Measurements from ENCODE around the gene ASIC4. TPM values are rescaled to one million over a fixed set of nuclear protein-coding genes. Genes with fewer than 3 reads are reported as not detected.

ASIC4 gene
- total RNA-seq, 1 donor from 2014 or later: 1.6 TPM

DNA sequence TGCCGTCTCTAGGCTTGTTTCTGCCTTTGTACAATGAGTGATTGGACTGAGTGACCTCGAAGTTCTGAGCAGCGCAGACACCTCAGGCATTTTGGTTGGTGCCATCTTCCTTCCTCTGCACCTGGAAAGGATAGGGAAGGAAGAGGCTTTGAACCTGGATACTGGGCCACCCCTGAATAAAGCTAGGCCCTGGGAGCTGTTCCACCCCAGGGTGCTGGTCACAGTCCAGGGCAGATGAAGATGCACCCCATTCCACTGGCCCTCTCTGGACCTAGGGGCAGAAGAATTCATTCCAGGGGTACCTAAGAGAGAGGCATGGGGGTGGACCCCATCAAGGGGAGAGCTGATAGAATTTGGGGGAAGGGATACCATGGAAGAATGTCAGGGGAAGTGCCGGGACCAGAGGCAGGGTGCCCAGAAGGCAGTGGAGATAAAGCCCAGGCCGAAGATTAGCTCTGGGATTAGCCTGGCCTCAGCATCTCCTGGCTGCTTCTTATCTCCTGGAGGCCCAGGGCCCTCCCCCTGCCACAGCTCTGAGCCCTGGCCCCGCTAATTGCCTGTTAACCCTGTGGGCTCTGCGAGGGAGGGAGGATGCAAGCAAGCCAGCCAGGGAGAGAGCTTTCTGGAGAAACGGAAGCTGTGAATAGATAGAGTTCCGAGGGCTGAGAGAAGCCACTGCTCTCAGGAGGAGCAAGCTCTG lies 11.4 kb downstream of the ASIC4 start:
- peaks cover 32% of the 10 kb centered on the region for H3K27me3 Mint-ChIP-seq (ENCODE audit: unreplicated experiment)
- H3K9me3 Mint-ChIP-seq (ENCODE audit: unreplicated experiment): no peaks in the 10 kb centered on the region
- H3K4me1 Mint-ChIP-seq (ENCODE audit: unreplicated experiment): peaks cover 39% of the 10 kb centered on the region
- TF ChIP-seq, protein P1, sequence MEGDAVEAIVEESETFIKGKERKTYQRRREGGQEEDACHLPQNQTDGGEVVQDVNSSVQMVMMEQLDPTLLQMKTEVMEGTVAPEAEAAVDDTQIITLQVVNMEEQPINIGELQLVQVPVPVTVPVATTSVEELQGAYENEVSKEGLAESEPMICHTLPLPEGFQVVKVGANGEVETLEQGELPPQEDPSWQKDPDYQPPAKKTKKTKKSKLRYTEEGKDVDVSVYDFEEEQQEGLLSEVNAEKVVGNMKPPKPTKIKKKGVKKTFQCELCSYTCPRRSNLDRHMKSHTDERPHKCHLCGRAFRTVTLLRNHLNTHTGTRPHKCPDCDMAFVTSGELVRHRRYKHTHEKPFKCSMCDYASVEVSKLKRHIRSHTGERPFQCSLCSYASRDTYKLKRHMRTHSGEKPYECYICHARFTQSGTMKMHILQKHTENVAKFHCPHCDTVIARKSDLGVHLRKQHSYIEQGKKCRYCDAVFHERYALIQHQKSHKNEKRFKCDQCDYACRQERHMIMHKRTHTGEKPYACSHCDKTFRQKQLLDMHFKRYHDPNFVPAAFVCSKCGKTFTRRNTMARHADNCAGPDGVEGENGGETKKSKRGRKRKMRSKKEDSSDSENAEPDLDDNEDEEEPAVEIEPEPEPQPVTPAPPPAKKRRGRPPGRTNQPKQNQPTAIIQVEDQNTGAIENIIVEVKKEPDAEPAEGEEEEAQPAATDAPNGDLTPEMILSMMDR (IDR thresholded peaks at IDR 0.05; ENCODE audit: unreplicated experiment): no peak
- H3K36me3 Mint-ChIP-seq (ENCODE audit: low read depth, unreplicated experiment): no peaks in the 10 kb centered on the region
- H3K4me3 Mint-ChIP-seq (ENCODE audit: unreplicated experiment): no peak overlapping the region
- no peak overlapping the region for H3K27ac Mint-ChIP-seq (ENCODE audit: unreplicated experiment)
- no peak for DNase-seq (ENCODE audit: low spot score)

DNA sequence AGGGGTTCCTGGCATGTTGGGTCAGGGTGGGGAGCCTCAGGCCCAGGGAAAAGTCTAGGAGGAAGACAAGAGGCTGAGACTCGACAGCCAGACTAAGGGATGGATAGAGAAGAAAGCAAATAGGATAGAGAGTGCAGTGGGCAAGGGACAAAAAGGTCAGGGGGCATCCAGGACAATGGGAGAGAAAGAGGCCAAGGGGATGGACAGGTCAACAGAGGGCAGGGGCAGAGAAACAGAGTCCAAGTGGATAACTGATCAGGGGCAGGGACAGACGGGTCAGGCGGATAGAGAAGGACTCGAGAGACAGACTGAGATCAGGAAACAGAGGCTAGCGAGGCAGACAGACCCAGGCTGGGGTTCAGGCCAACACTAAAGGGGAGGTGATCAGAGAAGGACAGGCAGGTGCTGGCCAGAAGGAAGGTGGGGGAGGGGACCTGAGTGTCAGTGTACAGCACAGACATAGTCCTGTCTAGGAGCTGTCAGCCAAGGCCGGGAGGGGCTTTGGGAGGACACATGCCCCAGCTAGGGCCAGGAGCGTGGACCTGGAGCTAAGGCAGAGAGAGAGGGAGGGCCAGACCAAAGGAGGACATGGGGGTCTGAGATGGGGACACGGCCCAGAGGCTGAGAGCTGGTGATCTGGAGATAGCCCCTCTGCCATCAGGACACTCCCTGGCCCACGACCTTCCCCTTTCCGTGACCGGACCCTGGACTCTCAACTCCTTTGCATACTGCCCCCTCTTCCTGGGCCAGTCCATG lies 12.2 kb downstream of the ASIC4 start:
- Mint-ChIP-seq H3K27ac (ENCODE audit: unreplicated experiment) (no peak overlapping the region), H3K4me3 (ENCODE audit: unreplicated experiment) (peak overlapping the region; percentile 8), H3K9me3 (ENCODE audit: unreplicated experiment) (no peaks in the 10 kb centered on the region)

DNA sequence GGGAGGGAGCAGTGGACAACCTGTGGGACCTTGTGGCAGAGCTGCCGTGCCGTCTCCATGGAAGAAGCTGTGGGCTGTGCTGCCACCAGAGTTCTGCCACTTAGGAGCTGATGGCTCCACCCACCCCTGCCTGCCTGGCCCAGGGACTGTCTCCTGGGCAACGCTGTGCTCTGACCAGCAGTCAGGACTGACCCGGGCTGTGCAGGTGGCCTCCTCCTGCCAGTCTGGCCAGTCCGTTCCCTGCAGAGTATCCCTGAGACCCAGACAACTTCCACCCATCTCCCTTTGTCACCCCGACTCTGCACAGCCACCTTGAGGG lies 12.8 kb downstream of the ASIC4 start:
- no peak for DNase-seq (ENCODE audit: low spot score)
- no peak overlapping the region for H3K4me3 Mint-ChIP-seq (ENCODE audit: unreplicated experiment)
- H3K27me3 Mint-ChIP-seq (ENCODE audit: unreplicated experiment): peaks cover 35% of the 10 kb centered on the region
- TF ChIP-seq, protein P1 (IDR thresholded peaks at IDR 0.05; ENCODE audit: unreplicated experiment): no peak
- H3K36me3 Mint-ChIP-seq (ENCODE audit: low read depth, unreplicated experiment): no peaks in the 10 kb centered on the region
- H3K9me3 Mint-ChIP-seq (ENCODE audit: unreplicated experiment): no peaks in the 10 kb centered on the region
- H3K27ac Mint-ChIP-seq (ENCODE audit: unreplicated experiment): no peak overlapping the region
- H3K4me1 Mint-ChIP-seq (ENCODE audit: unreplicated experiment): peaks cover 34% of the 10 kb centered on the region

More for the DNA sequence above, 12.2 kb downstream of the ASIC4 start:
- H3K36me3 Mint-ChIP-seq (ENCODE audit: low read depth, unreplicated experiment): no peaks in the 10 kb centered on the region
- H3K4me1 Mint-ChIP-seq (ENCODE audit: unreplicated experiment): peaks cover 39% of the 10 kb centered on the region
- H3K27me3 Mint-ChIP-seq (ENCODE audit: unreplicated experiment): peaks cover 36% of the 10 kb centered on the region
- DNase-seq (ENCODE audit: low spot score): no peak
- TF ChIP-seq, protein P1 (IDR thresholded peaks at IDR 0.05; ENCODE audit: unreplicated experiment): no peak

DNA sequence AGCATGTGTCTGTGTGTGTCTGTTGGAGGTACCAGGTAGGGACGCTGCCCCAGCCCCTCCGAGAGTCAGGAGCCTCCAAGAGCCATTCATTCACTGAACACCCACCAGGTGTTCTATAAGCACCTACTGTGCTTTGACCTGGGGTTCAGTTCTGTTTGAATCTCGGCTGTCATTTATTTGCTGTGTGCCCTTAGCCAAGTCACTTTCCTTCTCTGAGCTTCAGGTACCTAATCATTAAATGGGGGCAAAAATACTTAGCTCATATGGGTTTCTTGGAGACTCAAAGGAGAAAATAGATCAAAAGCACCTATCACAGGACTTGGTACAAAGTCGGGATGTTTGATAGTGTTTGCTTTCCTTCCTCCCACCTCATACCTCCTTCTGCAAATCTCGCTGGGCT lies 13.2 kb downstream of the ASIC4 start:
- Mint-ChIP-seq H3K36me3 (ENCODE audit: low read depth, unreplicated experiment) (no peaks in the 10 kb centered on the region), H3K9me3 (ENCODE audit: unreplicated experiment) (no peaks in the 10 kb centered on the region), H3K4me3 (ENCODE audit: unreplicated experiment) (no peak overlapping the region), H3K4me1 (ENCODE audit: unreplicated experiment) (peaks cover 33% of the 10 kb centered on the region), H3K27me3 (ENCODE audit: unreplicated experiment) (peaks cover 36% of the 10 kb centered on the region), H3K27ac (ENCODE audit: unreplicated experiment) (no peak overlapping the region)
- TF ChIP-seq, protein P1 (IDR thresholded peaks at IDR 0.05; ENCODE audit: unreplicated experiment): no peak
- DNase-seq (ENCODE audit: low spot score): no peak
